Panc1 (cell line): ENCODE data around the gene XKR7. TPM values are rescaled to one million over a fixed set of nuclear protein-coding genes. Genes with fewer than 3 reads are reported as not detected.

Source experiments
- ATAC-seq: fragments of 200-7000 bp; cut with Tn5 transposase; 2 replicates; pipeline ENCODE4 v1.9.1; 2020; ENCODE audit warnings: mild to moderate bottlenecking, moderate library complexity
- BruUV-seq: library from RNA; stranded (reverse); fragments of 400-500 nt; replicated peaks from 2 replicates; lab custom pipeline; 2021; lab: Mats Ljungman, UMichigan
- CTCF ChIA-PET: fragments of 300-600 bp; sonication (Branson Sonifier 250); formaldehyde crosslinking; loops from one replicate; lab custom pipeline; 2022; ENCODE audit warnings: antibody characterized with exemption; lab: Charles Lee
- POLR2A ChIA-PET: fragments of 300-600 bp; sonication (Branson Sonifier 250); formaldehyde crosslinking; loops from one replicate; lab custom pipeline; 2022; ENCODE audit warnings: antibody characterized with exemption; lab: Charles Lee
- DNase-seq: peaks from one replicate; pipeline ENCODE4 v3.0.0-alpha.2; 2010; ENCODE audit warnings: low read depth, low spot score
- H3K27ac ChIP-seq: 2 replicates; pipeline ENCODE4 v1.5.1; 2011; ENCODE audit warnings: mild to moderate bottlenecking, low read length, inconsistent platforms
- H3K27me3 ChIP-seq: fragments of 200-500 bp; sonication (Bioruptor generic); 2 replicates; pipeline ENCODE4 v1.6.0; 2014; ENCODE audit warnings: low read length, inconsistent platforms; ENCODE audit not compliant: control insufficient read depth, insufficient read depth
- H3K36me3 ChIP-seq: fragments of 200-500 bp; sonication (Bioruptor generic); 2 replicates; pipeline ENCODE4 v1.5.1; 2014; ENCODE audit warnings: inconsistent platforms, mild to moderate bottlenecking, low read length, moderate library complexity; ENCODE audit not compliant: control insufficient read depth, insufficient read depth
- H3K4me1 ChIP-seq: 2 replicates; pipeline ENCODE4 v1.5.1; 2011; ENCODE audit warnings: inconsistent platforms, mild to moderate bottlenecking, low read length, moderate library complexity; ENCODE audit not compliant: control insufficient read depth, insufficient read depth
- H3K4me3 ChIP-seq, 2 experiments: 2 replicates each; pipeline ENCODE4 v1.5.1; 2011 to 2012; ENCODE audit warnings: low read depth in 2 of 2, low read length in 2 of 2, mild to moderate bottlenecking in 2 of 2, inconsistent platforms in 1 of 2, moderate library complexity in 1 of 2
- H3K9me3 ChIP-seq: fragments of 200-500 bp; sonication (Bioruptor generic); 2 replicates; pipeline ENCODE4 v1.5.1; 2014; ENCODE audit warnings: low read depth, mild to moderate bottlenecking, inconsistent platforms, low read length, moderate library complexity; ENCODE audit not compliant: control insufficient read depth, insufficient read depth
- POLR2AphosphoS5 ChIP-seq: IDR thresholded peaks from 2 replicates; pipeline ENCODE4 v1.6.1; 2012; ENCODE audit warnings: mild to moderate bottlenecking, low read depth, low read length, moderate library complexity
- REST ChIP-seq, 2 experiments: IDR thresholded peaks; 2 replicates each; pipeline ENCODE4 v1.6.1; 2011 to 2012; ENCODE audit warnings: low read depth in 2 of 2, control low read depth in 1 of 2, low read length in 1 of 2, mild to moderate bottlenecking in 1 of 2, moderate library complexity in 1 of 2; ENCODE audit not compliant: insufficient read depth in 1 of 2
- SIN3A ChIP-seq: IDR thresholded peaks from 2 replicates; pipeline ENCODE4 v1.6.1; 2012; ENCODE audit warnings: low read depth, mild to moderate bottlenecking, low read length, moderate library complexity, borderline replicate concordance; ENCODE audit not compliant: insufficient read depth
- TCF7L2 ChIP-seq: IDR thresholded peaks from 2 replicates; pipeline ENCODE4 v1.6.1; 2011; ENCODE audit warnings: mild to moderate bottlenecking, low read depth, low read length, inconsistent platforms
- in situ Hi-C: cut with HindIII; loops from 2 replicates; pipeline ENCODE4 v1.10.0; 2016; ENCODE audit warnings: low sequenced_read_pairs, low pct_unique_long_range_greater_than_20kb
- intact Hi-C: fragments of 100-400 bp; cut with micrococcal nuclease; formaldehyde crosslinking; loops from one replicate; pipeline ENCODE4 v1.10.0; 2022; ENCODE audit not compliant: unreplicated experiment
- total RNA-seq: library from RNA; stranded (reverse); gene quantifications from one replicate; pipeline ENCODE4 v1.2.1, GENCODE V29; 2021; ENCODE audit not compliant: unreplicated experiment
- TF ChIP-seq, protein P1 (sequence below): fragments of 450-650 bp; IDR thresholded peaks from 2 replicates; pipeline ENCODE4 v1.5.1; 2017; ENCODE audit warnings: mild to moderate bottlenecking

The XKR7 gene
- total RNA-seq, 1 experiment from 2014 or later, result 6.2 TPM

GRCh38 chr20:32012159-32012688 is 44.3 kb downstream of the XKR7 start:
- POLR2A ChIA-PET, result no interaction called here
- CTCF ChIA-PET, result interaction anchor here (0.9 to 1.1 kb wide), 2 partner anchors 20 to 157 kb away, joined by 3 read pairs; no protein-coding TSS in a partner anchor
- DNase-seq (no peak), ATAC-seq (no peak)
- H3K4me1 ChIP-seq, result peaks cover 25% of the 10 kb centered on the region
- BruUV-seq, result no TSS peak
- no peak for TF ChIP-seq TCF7L2
- TF ChIP-seq REST (IDR thresholded peaks at IDR 0.05; ENCODE audit: insufficient read depth in 1 of 2, low read depth in 2 of 2, low read length in 1 of 2), result no peak
- TF ChIP-seq, protein P1, sequence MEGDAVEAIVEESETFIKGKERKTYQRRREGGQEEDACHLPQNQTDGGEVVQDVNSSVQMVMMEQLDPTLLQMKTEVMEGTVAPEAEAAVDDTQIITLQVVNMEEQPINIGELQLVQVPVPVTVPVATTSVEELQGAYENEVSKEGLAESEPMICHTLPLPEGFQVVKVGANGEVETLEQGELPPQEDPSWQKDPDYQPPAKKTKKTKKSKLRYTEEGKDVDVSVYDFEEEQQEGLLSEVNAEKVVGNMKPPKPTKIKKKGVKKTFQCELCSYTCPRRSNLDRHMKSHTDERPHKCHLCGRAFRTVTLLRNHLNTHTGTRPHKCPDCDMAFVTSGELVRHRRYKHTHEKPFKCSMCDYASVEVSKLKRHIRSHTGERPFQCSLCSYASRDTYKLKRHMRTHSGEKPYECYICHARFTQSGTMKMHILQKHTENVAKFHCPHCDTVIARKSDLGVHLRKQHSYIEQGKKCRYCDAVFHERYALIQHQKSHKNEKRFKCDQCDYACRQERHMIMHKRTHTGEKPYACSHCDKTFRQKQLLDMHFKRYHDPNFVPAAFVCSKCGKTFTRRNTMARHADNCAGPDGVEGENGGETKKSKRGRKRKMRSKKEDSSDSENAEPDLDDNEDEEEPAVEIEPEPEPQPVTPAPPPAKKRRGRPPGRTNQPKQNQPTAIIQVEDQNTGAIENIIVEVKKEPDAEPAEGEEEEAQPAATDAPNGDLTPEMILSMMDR, result no peak
- TF ChIP-seq POLR2AphosphoS5, result no peak
- no peak for TF ChIP-seq SIN3A
- in situ Hi-C loops (no loop called here), intact Hi-C loops (no loop called here)
- H3K36me3 ChIP-seq, result no peaks in the 10 kb centered on the region
- H3K27ac ChIP-seq, result no peak overlapping the region; the same call in 1 of the 2 replicates
- no peaks in the 10 kb centered on the region; the same call in 1 of the 2 replicates for H3K27me3 ChIP-seq
- H3K4me3 ChIP-seq, result no peak overlapping the region
- no peaks in the 10 kb centered on the region for H3K9me3 ChIP-seq

- Histone ChIP-seq H3K27ac (no peak overlapping the region), H3K4me1 (peaks cover 20% of the 10 kb centered on the region), H3K9me3 (no peaks in the 10 kb centered on the region), H3K4me3 (no peak overlapping the region), H3K27me3 (no peaks in the 10 kb centered on the region; the same call in 1 of the 2 replicates), H3K36me3 (no peaks in the 10 kb centered on the region)
- TF ChIP-seq REST (IDR thresholded peaks at IDR 0.05; ENCODE audit: insufficient read depth in 1 of 2, low read depth in 2 of 2, low read length in 1 of 2), result no peak
- TF ChIP-seq, protein P1, result no peak
- ATAC-seq (no peak), DNase-seq (no peak)
- BruUV-seq, result no TSS peak
- ChIA-PET CTCF (interaction anchor here (0.7 to 1.1 kb wide), 3 partner anchors 19 to 158 kb away, joined by 3 read pairs; no protein-coding TSS in a partner anchor), POLR2A (interaction anchor here (0.6 kb wide), 2 partner anchors 29 to 159 kb away, joined by 3 read pairs; no protein-coding TSS in a partner anchor)
- intact Hi-C loops (no loop called here), in situ Hi-C loops (no loop called here)
Observed at GRCh38 chr20:32013326-32013725, 45.4 kb downstream of the XKR7 start.
